HG02885 (cell line): ENCODE results near the gene ACCSL.

Source experiments
- ATAC-seq: cut with Tn5 transposase; IDR thresholded peaks from one replicate; pipeline ENCODE4 v1.9.1; 2021; ENCODE audit warnings: mild to moderate bottlenecking; ENCODE audit not compliant: unreplicated experiment, poor library complexity

ACCSL gene

GRCh38 chr11:44017443-44018126, 30.2 kb upstream of the ACCSL start:
- ATAC-seq = no peak

- no peak for ATAC-seq
Measured at GRCh38 chr11:44018127-44018521, 29.7 kb upstream of the ACCSL start.

- no peak for ATAC-seq
Measured at GRCh38 chr11:44018829-44019228, 29.0 kb upstream of the ACCSL start.

- ATAC-seq = no peak
Measured at GRCh38 chr11:44024977-44025376, 22.8 kb upstream of the ACCSL start.

- ATAC-seq = no peak
Measured at GRCh38 chr11:44025727-44026126, 22.1 kb upstream of the ACCSL start.

GRCh38 chr11:44028401-44028800, 19.4 kb upstream of the ACCSL start:
- no peak for ATAC-seq

GRCh38 chr11:44028816-44029506, 18.8 kb upstream of the ACCSL start:
- no peak for ATAC-seq

- no peak for ATAC-seq
Measured at GRCh38 chr11:44029507-44029845, 18.3 kb upstream of the ACCSL start.

- no peak for ATAC-seq
Measured at GRCh38 chr11:44029977-44030911, 17.5 kb upstream of the ACCSL start.

GRCh38 chr11:44030996-44031395, 16.8 kb upstream of the ACCSL start:
- no peak for ATAC-seq

GRCh38 chr11:44031549-44031948, 16.2 kb upstream of the ACCSL start:
- ATAC-seq = no peak

GRCh38 chr11:44032299-44033085, 15.3 kb upstream of the ACCSL start:
- ATAC-seq = no peak

- ATAC-seq = no peak
Measured at GRCh38 chr11:44033411-44033850, 14.3 kb upstream of the ACCSL start.

- no peak for ATAC-seq
Measured at GRCh38 chr11:44033856-44034255, 13.9 kb upstream of the ACCSL start.

- no peak for ATAC-seq
Measured at GRCh38 chr11:44034639-44035038, 13.1 kb upstream of the ACCSL start.

- peak; percentile 91 for ATAC-seq
Measured at GRCh38 chr11:44036811-44037657, 10.7 kb upstream of the ACCSL start.

GRCh38 chr11:44037658-44037998, 10.2 kb upstream of the ACCSL start:
- no peak for ATAC-seq

GRCh38 chr11:44043157-44043556, 4.6 kb upstream of the ACCSL start:
- ATAC-seq = no peak

- no peak for ATAC-seq
Measured at GRCh38 chr11:44046182-44046581, 1.6 kb upstream of the ACCSL start.

- no peak for ATAC-seq
Measured at GRCh38 chr11:44047298-44047697, 483 bp upstream of the ACCSL start.
